HepG2 (cell line): ENCODE data around the gene FAM117A. TPM values are rescaled to one million over a fixed set of nuclear protein-coding genes. Genes with fewer than 3 reads are reported as not detected.

Experiments used
- ETV5 ChIP-seq: IDR thresholded peaks from 2 replicates; pipeline ENCODE4 v1.6.1; 2018; ENCODE audit warnings: missing biosample characterization, missing genetic modification reagents, inconsistent platforms, borderline replicate concordance
- ETV6 ChIP-seq: sonication (generic); formaldehyde crosslinking; conservative IDR thresholded peaks from 2 replicates; pipeline ENCODE4 v1.4.0; 2020; ENCODE audit warnings: missing genetic modification reagents
- HOXD1 ChIP-seq: sonication (generic); formaldehyde crosslinking; IDR thresholded peaks from 2 replicates; pipeline ENCODE4 v1.5.0; 2020; ENCODE audit warnings: missing genetic modification reagents
- MXD4 ChIP-seq: IDR thresholded peaks from 2 replicates; pipeline ENCODE4 v1.6.1; 2016; ENCODE audit warnings: mild to moderate bottlenecking, missing biosample characterization, missing genetic modification reagents
- POLR2G ChIP-seq: fragments of 200-400 bp; formaldehyde crosslinking; IDR thresholded peaks from 2 replicates; pipeline ENCODE4 v1.6.1; 2018; ENCODE audit warnings: mild to moderate bottlenecking, low read depth, low read length, moderate library complexity
- SAFB2 ChIP-seq: sonication (generic); formaldehyde crosslinking; IDR thresholded peaks from 2 replicates; pipeline ENCODE4 v1.5.1; 2020; ENCODE audit warnings: missing genetic modification reagents, low read depth, mild to moderate bottlenecking, borderline replicate concordance
- SMAD9 ChIP-seq: sonication (generic); formaldehyde crosslinking; IDR thresholded peaks from 2 replicates; pipeline ENCODE4 v1.5.1; 2020; ENCODE audit warnings: mild to moderate bottlenecking, missing genetic modification reagents
- SPEN ChIP-seq: sonication (generic); formaldehyde crosslinking; IDR thresholded peaks from 2 replicates; pipeline ENCODE4 v1.5.1; 2020; ENCODE audit warnings: low read depth, mild to moderate bottlenecking, missing genetic modification reagents
- SRSF1 ChIP-seq: fragments of 200-400 bp; formaldehyde crosslinking; optimal IDR thresholded peaks from 2 replicates; pipeline ENCODE3; 2017; ENCODE audit warnings: mild to moderate bottlenecking, low read depth, low read length, moderate library complexity
- ZNF232 ChIP-seq: sonication (generic); formaldehyde crosslinking; IDR thresholded peaks from 2 replicates; pipeline ENCODE4 v1.4.0; 2020; ENCODE audit warnings: missing genetic modification reagents, borderline replicate concordance
- ZNF609 ChIP-seq: sonication (generic); formaldehyde crosslinking; IDR thresholded peaks from 2 replicates; pipeline ENCODE4 v1.4.0; 2020; ENCODE audit warnings: mild to moderate bottlenecking, missing genetic modification reagents, borderline replicate concordance
- ZNF850 ChIP-seq: sonication (generic); formaldehyde crosslinking; conservative IDR thresholded peaks from 2 replicates; pipeline ENCODE4 v1.9.0; 2021; ENCODE audit warnings: mild to moderate bottlenecking, missing genetic modification reagents
- ZNF891 ChIP-seq: sonication (generic); formaldehyde crosslinking; IDR thresholded peaks from 2 replicates; pipeline ENCODE4 v1.5.0; 2020; ENCODE audit warnings: mild to moderate bottlenecking, missing genetic modification reagents
- polyA plus RNA-seq, 8 experiments: library from polyadenylated mRNA; depleted of rRNA in 3 of 8; stranded (reverse) in 7 of 8; unstranded in 1 of 8; fragments of >200 nt; fragmentation: Illumina TruSeq in 4 of 8; extraction: Trizol in 4 of 8; gene quantifications; 2 replicates each; pipeline versions ENCODE4 v1.2.1 to v1.2.3, GENCODE V29; 2011 to 2016; ENCODE audit warnings: low read depth in 4 of 8, missing spikeins in 1 of 8, mixed read lengths in 1 of 8; ENCODE audit not compliant: insufficient read depth in 1 of 8
- total RNA-seq, 5 experiments: library from RNA; depleted of rRNA; stranded (reverse); fragments of >200 nt; fragmentation: Illumina TruSeq; extraction: Trizol; gene quantifications; 2 replicates each; pipeline ENCODE4 v1.2.3, GENCODE V29; 2016; ENCODE audit warnings: low read depth in 1 of 5
- TF ChIP-seq, protein P1 (sequence below): sonication (generic); formaldehyde crosslinking; IDR thresholded peaks from 2 replicates; pipeline ENCODE4 v1.5.0; 2020; ENCODE audit warnings: mild to moderate bottlenecking, missing genetic modification reagents
- TF ChIP-seq, protein P2 (sequence below): sonication (generic); formaldehyde crosslinking; IDR thresholded peaks from 2 replicates; pipeline ENCODE4 v1.9.0; 2021; ENCODE audit warnings: missing genetic modification reagents, borderline replicate concordance
- TF ChIP-seq, protein P3 (sequence below): sonication (generic); formaldehyde crosslinking; IDR thresholded peaks from 2 replicates; pipeline ENCODE4 v1.5.0; 2020; ENCODE audit warnings: missing genetic modification reagents, mild to moderate bottlenecking, borderline replicate concordance

Gene FAM117A
- total and polyA plus RNA-seq, 2 of the 13 experiments (the other 11 are each of a cell fraction or from before 2014, with no cell fraction given), result 12.1 to 19.8 TPM

GRCh38 chr17:49677933-49678847, 85.7 kb downstream of the FAM117A start, which contains the start of gene SPOP (continued):
- no peak for TF ChIP-seq SRSF1
- TF ChIP-seq ETV5 (CRISPR knock-in tag), result peak; percentile 80
- TF ChIP-seq SAFB2 (CRISPR knock-in tag), result peak; percentile 99
- no peak for TF ChIP-seq SMAD9 (CRISPR knock-in tag)
- TF ChIP-seq, protein P1, sequence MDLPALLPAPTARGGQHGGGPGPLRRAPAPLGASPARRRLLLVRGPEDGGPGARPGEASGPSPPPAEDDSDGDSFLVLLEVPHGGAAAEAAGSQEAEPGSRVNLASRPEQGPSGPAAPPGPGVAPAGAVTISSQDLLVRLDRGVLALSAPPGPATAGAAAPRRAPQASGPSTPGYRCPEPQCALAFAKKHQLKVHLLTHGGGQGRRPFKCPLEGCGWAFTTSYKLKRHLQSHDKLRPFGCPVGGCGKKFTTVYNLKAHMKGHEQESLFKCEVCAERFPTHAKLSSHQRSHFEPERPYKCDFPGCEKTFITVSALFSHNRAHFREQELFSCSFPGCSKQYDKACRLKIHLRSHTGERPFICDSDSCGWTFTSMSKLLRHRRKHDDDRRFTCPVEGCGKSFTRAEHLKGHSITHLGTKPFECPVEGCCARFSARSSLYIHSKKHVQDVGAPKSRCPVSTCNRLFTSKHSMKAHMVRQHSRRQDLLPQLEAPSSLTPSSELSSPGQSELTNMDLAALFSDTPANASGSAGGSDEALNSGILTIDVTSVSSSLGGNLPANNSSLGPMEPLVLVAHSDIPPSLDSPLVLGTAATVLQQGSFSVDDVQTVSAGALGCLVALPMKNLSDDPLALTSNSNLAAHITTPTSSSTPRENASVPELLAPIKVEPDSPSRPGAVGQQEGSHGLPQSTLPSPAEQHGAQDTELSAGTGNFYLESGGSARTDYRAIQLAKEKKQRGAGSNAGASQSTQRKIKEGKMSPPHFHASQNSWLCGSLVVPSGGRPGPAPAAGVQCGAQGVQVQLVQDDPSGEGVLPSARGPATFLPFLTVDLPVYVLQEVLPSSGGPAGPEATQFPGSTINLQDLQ, result peak; percentile 85
- peak; percentile 98 for TF ChIP-seq SPEN (CRISPR knock-in tag)
- TF ChIP-seq, protein P2, sequence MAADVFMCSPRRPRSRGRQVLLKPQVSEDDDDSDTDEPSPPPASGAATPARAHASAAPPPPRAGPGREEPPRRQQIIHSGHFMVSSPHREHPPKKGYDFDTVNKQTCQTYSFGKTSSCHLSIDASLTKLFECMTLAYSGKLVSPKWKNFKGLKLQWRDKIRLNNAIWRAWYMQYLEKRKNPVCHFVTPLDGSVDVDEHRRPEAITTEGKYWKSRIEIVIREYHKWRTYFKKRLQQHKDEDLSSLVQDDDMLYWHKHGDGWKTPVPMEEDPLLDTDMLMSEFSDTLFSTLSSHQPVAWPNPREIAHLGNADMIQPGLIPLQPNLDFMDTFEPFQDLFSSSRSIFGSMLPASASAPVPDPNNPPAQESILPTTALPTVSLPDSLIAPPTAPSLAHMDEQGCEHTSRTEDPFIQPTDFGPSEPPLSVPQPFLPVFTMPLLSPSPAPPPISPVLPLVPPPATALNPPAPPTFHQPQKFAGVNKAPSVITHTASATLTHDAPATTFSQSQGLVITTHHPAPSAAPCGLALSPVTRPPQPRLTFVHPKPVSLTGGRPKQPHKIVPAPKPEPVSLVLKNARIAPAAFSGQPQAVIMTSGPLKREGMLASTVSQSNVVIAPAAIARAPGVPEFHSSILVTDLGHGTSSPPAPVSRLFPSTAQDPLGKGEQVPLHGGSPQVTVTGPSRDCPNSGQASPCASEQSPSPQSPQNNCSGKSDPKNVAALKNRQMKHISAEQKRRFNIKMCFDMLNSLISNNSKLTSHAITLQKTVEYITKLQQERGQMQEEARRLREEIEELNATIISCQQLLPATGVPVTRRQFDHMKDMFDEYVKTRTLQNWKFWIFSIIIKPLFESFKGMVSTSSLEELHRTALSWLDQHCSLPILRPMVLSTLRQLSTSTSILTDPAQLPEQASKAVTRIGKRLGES, result peak; percentile 94
- TF ChIP-seq HOXD1, result peak; percentile 89
- TF ChIP-seq ZNF232 (CRISPR knock-in tag), result peak; percentile 98
- TF ChIP-seq ZNF891 (CRISPR knock-in tag), result peak; percentile 95
- peak; percentile 50; the same call in 1 of the 2 replicates for TF ChIP-seq ZNF609 (CRISPR knock-in tag)
- TF ChIP-seq, protein P3, sequence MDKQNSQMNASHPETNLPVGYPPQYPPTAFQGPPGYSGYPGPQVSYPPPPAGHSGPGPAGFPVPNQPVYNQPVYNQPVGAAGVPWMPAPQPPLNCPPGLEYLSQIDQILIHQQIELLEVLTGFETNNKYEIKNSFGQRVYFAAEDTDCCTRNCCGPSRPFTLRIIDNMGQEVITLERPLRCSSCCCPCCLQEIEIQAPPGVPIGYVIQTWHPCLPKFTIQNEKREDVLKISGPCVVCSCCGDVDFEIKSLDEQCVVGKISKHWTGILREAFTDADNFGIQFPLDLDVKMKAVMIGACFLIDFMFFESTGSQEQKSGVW (CRISPR knock-in tag), result peak; percentile 97; the same call in 1 of the 2 replicates
- TF ChIP-seq POLR2G, result peak; percentile 69
- TF ChIP-seq ZNF850 (CRISPR knock-in tag), result no peak
- TF ChIP-seq MXD4, result peak; percentile 96
- peak; percentile 85; the same call in 1 of the 2 replicates for TF ChIP-seq ETV6 (CRISPR knock-in tag)
